CD4-positive, alpha-beta T cell treated with Interleukin-10 for 1 hour (primary cell): ENCODE measurements around the gene DHCR7.
A peak's percentile ranks its signal among the peaks of the same experiment; 100 is the strongest.

Experiments
- DNase-seq: peaks from one replicate; pipeline ENCODE4 v3.0.0-alpha.2; 2020

The DHCR7 gene

GRCh38 chr11:71456294-71456693 lies 8.1 kb upstream of the DHCR7 start:
- no peak for DNase-seq

DNA sequence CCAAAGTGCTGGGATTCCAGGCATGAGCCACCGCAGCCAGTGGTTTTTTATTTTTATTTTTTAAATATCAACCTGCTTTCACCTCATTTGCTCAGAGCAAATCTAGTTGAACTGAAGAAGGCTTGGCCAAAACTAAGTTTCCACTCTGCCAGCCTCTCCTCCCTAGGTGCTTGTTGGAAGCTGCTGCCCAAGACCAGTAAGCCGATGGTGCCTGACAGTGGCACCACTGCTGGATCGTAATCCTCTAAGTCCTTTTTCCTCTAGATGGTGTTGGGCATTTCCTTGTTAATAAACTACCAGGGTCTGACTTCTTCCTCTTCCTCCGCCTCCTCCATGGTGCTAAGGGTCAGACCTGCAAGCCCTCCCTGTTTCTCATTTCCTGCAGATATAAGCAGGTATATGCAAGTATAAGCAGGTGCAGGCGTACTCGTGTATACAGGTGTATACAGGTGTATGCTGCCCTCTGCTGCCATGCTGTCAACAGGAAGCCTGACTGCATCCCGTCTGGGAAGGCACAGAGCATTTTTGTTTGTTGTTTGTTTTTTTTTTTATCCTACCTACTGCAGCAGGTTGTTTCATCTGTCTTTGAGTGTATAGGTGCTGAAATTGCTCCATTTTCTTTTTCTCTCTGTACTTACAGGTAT lies 6.4 kb upstream of the DHCR7 start:
- peak; percentile 58 for DNase-seq

- DNase-seq: no peak
Observed at GRCh38 chr11:71453918-71454304, 5.7 kb upstream of the DHCR7 start.

- DNase-seq: peak; percentile 94
Observed at GRCh38 chr11:71453037-71453917, 5.1 kb upstream of the DHCR7 start, which contains the start of gene NADSYN1. NADSYN1 (plus strand) TSS chr11:71453203; CDS start chr11:71453297, 94 bp downstream.

DNA sequence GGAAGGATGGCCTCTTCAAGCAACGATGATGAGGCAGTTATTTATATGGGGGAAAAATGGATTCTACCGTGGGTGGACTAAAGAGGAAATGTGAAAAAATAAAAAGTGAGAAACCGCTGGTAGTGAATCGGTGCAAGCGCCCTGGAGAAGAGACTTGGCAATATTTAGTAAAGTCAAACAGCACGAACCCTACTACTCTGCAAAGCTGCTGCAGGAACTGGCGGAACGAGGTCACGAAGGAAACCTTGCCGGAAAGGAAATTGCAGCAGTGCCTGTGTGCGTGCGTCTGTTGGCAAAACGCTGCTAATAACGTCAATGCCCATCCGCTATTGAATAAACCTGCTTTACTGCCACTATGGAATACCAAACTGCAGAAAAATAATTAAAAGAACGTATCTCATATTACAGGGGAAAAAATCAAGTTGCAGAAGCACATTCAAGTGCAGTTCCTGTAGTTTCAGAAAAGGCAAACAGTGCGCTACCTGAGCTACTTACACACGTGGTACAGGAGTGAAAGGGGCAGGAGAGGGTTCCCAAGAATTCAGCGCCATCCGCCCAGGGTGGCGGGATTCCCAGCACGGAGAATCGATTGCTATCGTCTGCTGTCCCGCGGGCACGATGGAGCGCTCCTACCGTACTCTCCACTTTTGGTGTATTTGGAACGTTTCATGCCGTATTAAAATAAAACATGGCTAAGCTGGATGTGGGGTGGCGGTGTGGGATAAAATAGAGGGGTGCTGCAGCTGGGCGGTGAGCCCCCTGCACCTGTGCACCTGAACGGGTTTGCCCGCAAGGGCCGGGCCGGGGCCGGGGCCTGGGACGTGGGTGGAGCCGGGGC lies 4.2 kb upstream of the DHCR7 start:
- peak; percentile 70 for DNase-seq

DNA sequence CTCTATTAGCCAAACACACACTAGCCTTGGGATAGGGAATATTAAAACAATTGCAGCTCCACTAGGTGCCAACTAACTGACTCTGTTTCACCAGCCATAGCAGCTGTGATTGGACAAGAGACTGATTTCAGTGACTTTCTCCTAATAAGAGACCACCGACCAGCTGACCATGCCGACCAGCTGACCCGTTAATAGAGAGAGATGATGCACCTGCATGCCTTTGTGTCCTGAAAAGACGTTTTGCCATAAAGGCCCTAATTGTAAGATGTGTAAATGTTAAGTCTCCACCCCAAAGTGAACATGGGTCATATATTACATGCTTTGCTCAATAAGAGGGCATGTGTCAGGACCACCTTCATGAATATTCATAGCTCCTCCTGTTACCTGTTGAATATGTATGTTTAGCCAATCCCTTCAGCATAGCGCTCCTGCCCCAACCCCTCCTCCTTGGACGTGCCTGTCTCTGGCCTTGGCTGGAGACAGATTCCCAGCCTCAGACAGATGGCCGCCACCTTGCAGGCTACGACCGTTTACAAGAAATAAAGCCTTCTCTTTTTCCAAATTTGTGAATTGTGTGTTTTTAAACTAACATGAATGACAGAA lies 3.5 kb upstream of the DHCR7 start:
- DNase-seq: peak; percentile 16

DNA sequence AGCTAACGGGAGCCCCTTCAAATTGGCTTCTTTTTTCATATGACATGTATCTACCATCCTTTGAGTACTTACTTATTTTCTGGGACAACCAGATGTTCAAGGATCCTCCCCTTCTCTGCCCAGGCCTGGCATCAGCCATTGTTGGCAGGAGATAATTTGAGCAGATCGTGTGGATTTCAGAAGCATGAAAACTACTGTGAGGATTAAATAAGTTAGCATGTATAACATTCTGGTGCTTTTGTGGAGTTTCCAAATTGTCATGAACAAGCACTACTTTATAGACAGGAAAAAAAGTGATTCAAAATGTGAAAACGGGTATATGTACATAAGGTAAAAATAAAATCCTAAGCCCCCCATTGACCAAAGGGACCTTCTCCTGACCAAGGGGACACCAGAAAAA lies 2.7 kb upstream of the DHCR7 start:
- no peak for DNase-seq

DNA sequence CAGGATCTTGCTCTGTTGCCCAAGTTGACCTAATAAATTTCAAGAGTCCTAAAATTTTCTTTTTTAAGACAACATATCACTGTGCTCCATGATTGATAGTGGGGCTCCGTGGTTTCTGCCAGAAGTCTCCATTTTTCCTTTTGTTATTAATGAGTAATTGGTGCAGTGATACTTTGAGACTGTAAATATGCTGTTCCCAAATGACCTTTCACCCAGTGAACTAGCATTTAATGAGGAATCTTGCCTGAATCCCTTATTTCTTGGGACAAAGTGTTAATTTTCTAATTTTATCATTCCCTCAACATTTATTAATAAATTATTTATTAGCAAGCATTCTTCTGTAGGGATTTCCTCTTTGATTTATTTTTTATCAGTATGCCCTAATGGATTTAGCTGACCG lies 2.3 kb upstream of the DHCR7 start:
- no peak for DNase-seq

- DNase-seq: peak; percentile 4
Observed at GRCh38 chr11:71449596-71449995, 1.4 kb upstream of the DHCR7 start.

DNA sequence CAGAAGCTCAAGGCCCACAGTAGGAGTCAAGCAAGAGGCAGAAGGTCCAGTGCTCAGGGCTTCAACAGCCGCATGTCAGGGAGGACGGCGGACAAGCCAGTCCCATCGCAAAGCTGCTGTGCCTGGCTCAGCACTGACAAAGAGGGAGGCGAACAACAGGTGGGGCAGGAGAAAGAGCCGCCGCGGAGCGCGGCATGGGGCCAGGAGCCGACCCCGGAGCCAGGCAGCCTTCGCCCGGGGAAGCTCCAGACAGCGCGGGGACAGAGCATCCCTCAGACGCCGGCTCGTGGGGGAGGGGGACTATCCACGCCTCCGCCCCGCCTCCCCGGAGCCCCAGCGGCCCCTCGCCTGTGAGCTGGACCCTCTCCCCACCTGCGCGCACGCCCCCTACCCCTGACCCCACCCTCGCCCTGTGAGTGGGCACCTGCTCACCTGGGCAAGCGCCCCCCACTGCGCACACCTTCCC lies 369 bp downstream of the DHCR7 start:
- DNase-seq: no peak

DNA sequence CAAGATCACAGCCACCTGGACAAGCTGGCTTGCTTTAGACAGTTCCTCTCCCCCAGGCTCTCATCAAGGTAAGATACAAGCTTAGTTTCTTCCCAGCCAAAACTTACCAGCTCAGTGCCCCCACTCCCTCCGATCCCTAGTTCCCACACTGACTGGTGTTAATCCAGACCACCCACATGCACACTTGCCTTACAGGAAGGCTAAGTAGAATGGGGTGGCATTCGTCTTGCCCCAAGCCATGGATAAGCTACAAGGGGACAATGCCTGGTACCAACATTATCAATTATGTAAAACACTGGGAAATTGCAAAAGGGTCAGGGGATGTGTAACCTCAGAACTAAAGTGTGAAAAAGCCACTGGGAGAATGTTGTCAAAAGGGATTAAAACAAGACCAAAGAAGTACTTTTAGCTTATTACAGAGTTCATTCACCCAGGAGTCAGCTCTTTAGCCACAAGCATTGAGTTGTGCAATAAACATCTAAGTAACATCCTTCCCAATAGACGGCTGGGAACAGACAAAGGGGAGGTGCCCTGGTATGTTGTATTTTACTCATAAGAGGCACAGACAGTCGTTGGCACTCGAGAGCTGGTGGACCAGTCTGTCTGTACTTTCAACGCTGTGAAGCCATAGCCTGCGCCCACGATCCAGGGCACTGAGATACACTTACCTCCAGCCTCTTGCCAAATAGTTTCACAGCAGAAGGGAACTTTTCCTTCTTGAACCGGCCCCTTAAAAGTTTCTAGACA lies 1.1 kb downstream of the DHCR7 start:
- DNase-seq: no peak

GRCh38 chr11:71446150-71446549 lies 2.0 kb downstream of the DHCR7 start:
- no peak for DNase-seq

DNA sequence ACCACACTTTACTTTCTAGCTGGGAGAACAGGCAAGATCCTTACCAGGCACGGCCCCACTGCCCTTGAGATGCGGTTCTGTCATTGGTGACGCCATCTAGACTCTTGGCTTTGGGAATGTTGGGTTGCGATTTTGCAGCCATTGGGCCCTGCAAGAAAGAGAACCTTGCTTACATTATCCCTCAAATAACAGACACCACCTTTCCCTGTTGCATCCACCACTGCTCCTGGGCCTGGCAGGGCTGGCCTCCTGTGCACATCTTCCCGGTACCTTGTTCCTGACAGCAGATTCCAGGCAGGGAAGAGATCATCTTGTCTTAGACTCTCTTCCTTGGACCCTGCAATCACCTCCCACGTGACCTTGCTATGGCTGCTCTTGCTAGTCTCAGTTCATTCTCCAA lies 3.4 kb downstream of the DHCR7 start:
- DNase-seq: no peak

GRCh38 chr11:71443736-71444445 lies 4.3 kb downstream of the DHCR7 start:
- no peak for DNase-seq

GRCh38 chr11:71442880-71443279 lies 5.3 kb downstream of the DHCR7 start:
- no peak for DNase-seq

DNA sequence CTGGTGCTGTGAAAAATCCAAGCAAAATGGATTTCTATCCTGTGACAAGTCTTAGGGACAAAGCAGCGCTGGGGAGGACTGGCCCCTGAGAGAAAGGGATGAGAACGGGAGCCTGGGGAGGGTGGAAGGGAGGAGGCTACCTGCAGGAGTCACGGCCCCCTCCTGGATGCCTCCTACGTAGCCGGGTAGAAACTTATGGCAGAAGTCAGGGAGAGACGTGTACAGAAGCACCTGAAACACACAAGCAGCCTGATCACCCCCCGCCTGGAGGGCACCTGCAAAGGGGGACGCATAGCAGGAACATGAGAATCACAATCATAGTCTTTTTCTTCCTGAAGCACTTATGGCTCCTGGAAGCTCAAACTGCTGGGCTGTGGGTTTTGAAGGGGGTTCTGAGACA lies 6.1 kb downstream of the DHCR7 start:
- DNase-seq: no peak

DNA sequence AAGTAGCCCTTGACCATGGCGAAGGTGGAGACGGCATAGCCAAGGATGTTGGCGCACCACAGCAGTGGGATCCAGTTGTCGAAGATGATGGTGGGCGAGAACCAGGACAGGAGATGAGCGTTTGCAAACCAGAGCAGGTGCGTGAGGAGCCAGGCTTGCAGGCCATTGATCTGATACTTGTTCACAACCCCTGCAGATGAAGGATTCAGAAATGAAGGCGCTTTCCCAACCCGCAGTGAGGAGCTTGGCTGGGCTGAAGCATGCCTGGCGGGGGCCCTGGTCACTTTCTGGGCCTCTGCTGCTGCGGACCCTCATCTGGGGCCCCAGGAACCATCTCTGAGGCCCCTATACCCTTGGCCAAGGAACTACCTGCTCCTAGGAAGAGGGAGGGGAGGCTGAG lies 6.9 kb downstream of the DHCR7 start:
- DNase-seq: no peak

DNA sequence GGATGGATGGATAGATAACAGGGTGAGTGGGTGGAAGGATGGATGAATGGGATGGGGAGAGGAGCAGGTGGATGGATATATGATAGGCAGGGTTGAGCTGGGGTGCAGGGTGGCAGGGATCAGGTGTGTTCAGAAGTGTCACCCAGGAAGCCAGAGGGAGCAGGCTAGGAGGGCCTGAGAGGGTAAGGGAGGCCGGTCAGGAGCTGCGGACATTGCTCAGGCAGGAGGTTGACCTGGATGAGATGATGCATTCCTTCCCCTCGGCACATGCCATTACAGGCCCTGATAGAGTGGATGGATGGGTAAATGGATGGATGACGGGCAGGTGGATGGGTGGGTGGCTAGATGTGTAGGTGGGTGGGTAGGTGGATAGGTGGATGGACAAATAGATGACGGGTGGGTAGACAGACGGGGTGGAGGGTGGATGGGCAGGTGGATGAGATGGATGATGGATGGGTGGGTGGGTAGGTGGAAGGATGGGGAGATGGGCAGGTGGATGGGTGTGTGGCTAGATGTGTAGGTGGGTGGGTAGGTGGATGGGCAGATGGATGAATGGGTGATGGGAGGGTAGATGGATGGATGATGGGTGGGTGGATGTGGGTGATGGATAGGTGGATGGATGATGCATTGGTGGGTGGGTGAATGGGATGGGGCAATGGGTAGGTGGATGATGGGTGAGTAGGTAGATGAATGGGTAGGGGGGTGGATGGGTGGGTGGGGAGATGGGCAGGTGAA lies 8.0 kb downstream of the DHCR7 start:
- DNase-seq: no peak

DNA sequence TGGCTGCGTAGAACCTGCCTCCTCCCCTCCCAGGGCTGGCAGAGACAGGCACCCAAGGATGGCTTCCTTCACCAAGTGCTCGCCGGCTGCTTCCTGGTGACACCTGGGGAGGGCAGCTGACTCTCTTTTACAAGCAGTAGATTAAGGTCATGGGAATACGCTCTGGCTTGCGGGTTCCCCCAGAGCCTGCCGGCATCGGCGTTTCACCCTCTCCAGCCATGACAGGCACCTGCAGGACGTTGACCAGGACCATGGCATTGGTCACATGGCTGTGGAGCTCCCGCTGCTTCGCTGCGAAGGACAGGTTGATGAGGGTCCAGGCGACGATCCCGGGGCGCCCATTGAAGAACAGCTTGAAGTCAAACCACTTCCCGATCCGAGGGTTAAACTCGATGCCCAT lies 9.5 kb downstream of the DHCR7 start:
- no peak for DNase-seq

GRCh38 chr11:71437879-71438278 lies 10.3 kb downstream of the DHCR7 start:
- no peak for DNase-seq

GRCh38 chr11:71437399-71437798 lies 10.8 kb downstream of the DHCR7 start:
- DNase-seq: no peak
